Lower leg skin (tissue), 4 donors: ENCODE results near the gene GNAZ. TPM values are rescaled to one million over a fixed set of nuclear protein-coding genes. Genes with fewer than 3 reads are reported as not detected.

Source experiments
- DNase-seq, 2 donors: peaks; one replicate each; pipeline ENCODE4 v3.0.0-alpha.2; 2019; ENCODE audit warnings: low spot score in 2 of 2
- H3K4me3 ChIP-seq: fragments of 200-600 bp; sonication (generic); 2 replicates; pipeline ENCODE4 v1.5.1; 2017; ENCODE audit warnings: mild to moderate bottlenecking, low read depth; ENCODE audit not compliant: poor library complexity, severe bottlenecking
- CTCF ChIP-seq, 3 donors: fragments of 450-650 bp; IDR thresholded peaks; one replicate each; pipeline ENCODE4 v1.5.1; 2016; ENCODE audit warnings: antibody characterized with exemption in 3 of 3, mild to moderate bottlenecking in 3 of 3, moderate library complexity in 2 of 3
- POLR2A ChIP-seq, 2 donors: fragments of 450-650 bp; IDR thresholded peaks; one replicate each; pipeline ENCODE4 v1.6.1; 2016 to 2017; ENCODE audit warnings: antibody characterized with exemption in 2 of 2, mild to moderate bottlenecking in 1 of 2, moderate library complexity in 1 of 2
- WGBS, 2 donors: methylation state at CpG; one replicate each; pipeline ENCODE4 v1.1.5; 2018; 5-methylcytosine and 5-hydroxymethylcytosine counted together
- intact Hi-C: fragments of 100-400 bp; cut with DNase I; formaldehyde crosslinking; loops from one replicate; pipeline ENCODE4 v1.15.0; 2023; ENCODE audit warnings: low total_unique reads
- total RNA-seq, 4 donors: library from RNA; depleted of rRNA; stranded (reverse); fragments of >200 nt; gene quantifications; one replicate each; pipeline ENCODE4 v1.1.0, GENCODE V29; 2016

Gene GNAZ
- total RNA-seq, 4 donors from 2014 or later, result 1.5 to 3.6 (median 2.0) TPM

- 86 to 90% methylated on average over 5 of the region's 5 CpGs for WGBS, 2 donors
- no peak overlapping the region for H3K4me3 ChIP-seq
- no peak for DNase-seq
- TF ChIP-seq POLR2A (IDR thresholded peaks at IDR 0.05) (no peak), CTCF (IDR thresholded peaks at IDR 0.05) (no peak)
- intact Hi-C loops, result loop anchor here (10.0 kb wide), 1 partner anchor 52 kb away; no protein-coding TSS in a partner anchor
Measured at GRCh38 chr22:23082534-23083314, 12.4 kb downstream of the GNAZ start.

GRCh38 chr22:23083315-23084021 lies 13.1 kb downstream of the GNAZ start:
- WGBS, 2 donors, result 84 to 90% methylated on average over 13 of the region's 13 CpGs
- H3K4me3 ChIP-seq, result no peak overlapping the region
- no peak for TF ChIP-seq CTCF (IDR thresholded peaks at IDR 0.05)
- TF ChIP-seq POLR2A (IDR thresholded peaks at IDR 0.05), result no peak
- no peak for DNase-seq
- intact Hi-C loops, result loop anchor here (10.0 kb wide), 1 partner anchor 51 kb away; no protein-coding TSS in a partner anchor

- H3K4me3 ChIP-seq, result no peak overlapping the region
- intact Hi-C loops, result loop anchor here (10.0 kb wide), 1 partner anchor 50 kb away; no protein-coding TSS in a partner anchor
- no peak for DNase-seq
- 84 to 95% methylated on average over 10 to 12 of the region's 14 CpGs for WGBS, 2 donors
- no peak for TF ChIP-seq CTCF (IDR thresholded peaks at IDR 0.05)
- TF ChIP-seq POLR2A (IDR thresholded peaks at IDR 0.05), result no peak
Measured at GRCh38 chr22:23084453-23085350, 14.4 kb downstream of the GNAZ start.

GRCh38 chr22:23085351-23085671 lies 15.0 kb downstream of the GNAZ start:
- intact Hi-C loops, result loop anchor here (10.0 kb wide), 1 partner anchor 49 kb away; no protein-coding TSS in a partner anchor
- no peak overlapping the region for H3K4me3 ChIP-seq
- DNase-seq, result no peak
- 94 to 97% methylated on average over 3 of the region's 3 CpGs for WGBS, 2 donors
- TF ChIP-seq CTCF (IDR thresholded peaks at IDR 0.05) (no peak), POLR2A (IDR thresholded peaks at IDR 0.05) (no peak)

- no peak for TF ChIP-seq POLR2A (IDR thresholded peaks at IDR 0.05)
- TF ChIP-seq CTCF (IDR thresholded peaks at IDR 0.05), result no peak
- 76 to 84% methylated on average over 9 of the region's 9 CpGs for WGBS, 2 donors
- no peak for DNase-seq
Measured at GRCh38 chr22:23085785-23086184, 15.5 kb downstream of the GNAZ start.

More at GRCh38 chr22:23085785-23086184, 15.5 kb downstream of the GNAZ start:
- intact Hi-C loops, result loop anchor here (10.0 kb wide), 1 partner anchor 49 kb away; no protein-coding TSS in a partner anchor
- no peak overlapping the region for H3K4me3 ChIP-seq
